ENCODE measurements around the gene CCDC192.

CCDC192 gene

DNA sequence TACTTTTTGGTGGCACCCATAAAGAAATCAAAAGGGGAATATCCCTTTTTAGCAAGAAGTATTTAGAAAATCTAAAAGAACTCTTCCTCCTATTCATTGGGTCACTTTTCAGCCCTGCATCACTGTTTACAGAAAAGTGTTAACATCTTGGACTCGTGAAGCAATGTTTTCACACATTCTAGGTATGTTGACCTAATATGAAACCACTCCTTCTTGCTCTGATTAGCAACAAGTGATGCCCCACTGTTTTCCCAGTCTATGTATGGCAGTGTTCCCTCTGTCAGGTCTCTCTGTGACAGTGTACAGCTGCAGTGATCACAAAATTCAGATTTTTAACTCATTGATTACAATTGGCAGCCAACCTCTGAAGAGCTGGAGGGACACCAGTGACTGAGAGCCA lies 232.2 kb downstream of the CCDC192 start:
- H3K27ac ChIP-seq, result peak overlapping the region; percentile 40
- TF ChIP-seq ZFX (IDR thresholded peaks at IDR 0.05), result no peak
- TF ChIP-seq, protein P1, sequence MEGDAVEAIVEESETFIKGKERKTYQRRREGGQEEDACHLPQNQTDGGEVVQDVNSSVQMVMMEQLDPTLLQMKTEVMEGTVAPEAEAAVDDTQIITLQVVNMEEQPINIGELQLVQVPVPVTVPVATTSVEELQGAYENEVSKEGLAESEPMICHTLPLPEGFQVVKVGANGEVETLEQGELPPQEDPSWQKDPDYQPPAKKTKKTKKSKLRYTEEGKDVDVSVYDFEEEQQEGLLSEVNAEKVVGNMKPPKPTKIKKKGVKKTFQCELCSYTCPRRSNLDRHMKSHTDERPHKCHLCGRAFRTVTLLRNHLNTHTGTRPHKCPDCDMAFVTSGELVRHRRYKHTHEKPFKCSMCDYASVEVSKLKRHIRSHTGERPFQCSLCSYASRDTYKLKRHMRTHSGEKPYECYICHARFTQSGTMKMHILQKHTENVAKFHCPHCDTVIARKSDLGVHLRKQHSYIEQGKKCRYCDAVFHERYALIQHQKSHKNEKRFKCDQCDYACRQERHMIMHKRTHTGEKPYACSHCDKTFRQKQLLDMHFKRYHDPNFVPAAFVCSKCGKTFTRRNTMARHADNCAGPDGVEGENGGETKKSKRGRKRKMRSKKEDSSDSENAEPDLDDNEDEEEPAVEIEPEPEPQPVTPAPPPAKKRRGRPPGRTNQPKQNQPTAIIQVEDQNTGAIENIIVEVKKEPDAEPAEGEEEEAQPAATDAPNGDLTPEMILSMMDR (conservative IDR thresholded peaks at IDR 0.05), result no peak; the same call in 1 of the 2 replicates

DNA sequence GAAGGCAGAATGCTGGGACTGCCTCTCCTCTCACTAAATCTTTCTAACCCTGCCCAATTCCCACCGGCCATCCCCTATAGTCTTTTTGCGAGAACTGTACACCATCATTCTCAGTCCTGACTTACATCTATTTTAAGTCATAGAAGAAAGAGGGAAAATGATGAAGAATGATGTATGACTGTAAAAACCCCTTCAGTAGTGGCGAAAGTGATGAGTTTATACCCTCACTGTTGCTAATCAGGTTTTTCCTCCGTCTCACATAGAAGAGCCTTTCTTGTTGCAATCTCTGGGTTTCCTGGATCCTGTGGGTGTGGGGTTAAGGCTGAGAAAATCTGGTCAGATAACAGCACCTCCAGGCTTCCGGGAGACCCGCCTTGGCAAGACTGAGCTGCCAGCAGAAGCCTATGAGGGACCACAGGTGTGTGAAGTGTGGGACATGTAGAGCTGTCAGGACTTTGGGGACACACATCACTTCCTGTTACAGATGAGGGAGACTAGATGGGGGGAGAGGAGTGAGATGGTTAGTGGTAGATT lies 233.3 kb downstream of the CCDC192 start:
- H3K27ac ChIP-seq, result no peak overlapping the region
- TF ChIP-seq ZFX (IDR thresholded peaks at IDR 0.05), result no peak

DNA sequence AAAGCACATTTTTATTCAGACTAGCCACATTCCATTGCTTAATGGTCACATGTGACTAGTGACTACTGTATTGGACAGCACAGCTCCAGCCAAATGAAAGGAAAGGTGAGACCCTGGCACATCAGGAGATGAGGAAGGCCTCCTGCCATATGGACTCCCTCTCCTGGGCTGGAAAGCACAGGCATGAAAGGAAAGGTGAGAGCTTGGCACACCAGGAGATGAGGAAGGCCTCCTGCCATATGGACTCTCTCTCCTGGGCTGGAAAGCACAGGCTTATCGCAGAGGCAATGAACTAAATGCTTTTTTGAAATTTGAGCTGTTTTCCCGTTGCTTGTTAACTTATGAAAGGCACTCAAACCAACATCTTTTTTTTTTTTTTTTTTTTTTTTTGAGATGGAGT lies 235.6 kb downstream of the CCDC192 start:
- no peak overlapping the region for H3K27ac ChIP-seq
- no peak for TF ChIP-seq ZFX (IDR thresholded peaks at IDR 0.05)
- TF ChIP-seq, protein P1 (conservative IDR thresholded peaks at IDR 0.05), result no peak

DNA sequence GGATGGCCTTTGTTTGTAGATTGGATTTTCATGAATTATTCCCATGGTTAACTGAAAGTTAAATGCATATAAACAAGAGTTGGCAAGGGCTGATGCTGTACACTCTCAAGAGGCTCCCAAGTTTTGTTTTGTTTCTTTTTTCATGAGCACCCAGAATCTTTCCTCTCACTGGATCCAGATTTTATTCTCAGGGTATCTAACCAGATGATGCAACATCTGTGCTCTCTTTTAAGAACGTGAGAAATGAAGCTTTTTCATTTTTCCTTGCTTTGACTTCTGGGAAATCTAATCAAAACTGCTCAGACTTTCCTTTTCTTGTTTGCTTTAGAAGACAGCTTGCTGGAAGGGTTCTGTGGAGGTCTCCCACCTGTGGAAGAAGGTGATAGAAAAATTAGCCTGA lies 237.7 kb downstream of the CCDC192 start:
- TF ChIP-seq, protein P1 (conservative IDR thresholded peaks at IDR 0.05), result no peak
- H3K27ac ChIP-seq, result no peak overlapping the region

DNA sequence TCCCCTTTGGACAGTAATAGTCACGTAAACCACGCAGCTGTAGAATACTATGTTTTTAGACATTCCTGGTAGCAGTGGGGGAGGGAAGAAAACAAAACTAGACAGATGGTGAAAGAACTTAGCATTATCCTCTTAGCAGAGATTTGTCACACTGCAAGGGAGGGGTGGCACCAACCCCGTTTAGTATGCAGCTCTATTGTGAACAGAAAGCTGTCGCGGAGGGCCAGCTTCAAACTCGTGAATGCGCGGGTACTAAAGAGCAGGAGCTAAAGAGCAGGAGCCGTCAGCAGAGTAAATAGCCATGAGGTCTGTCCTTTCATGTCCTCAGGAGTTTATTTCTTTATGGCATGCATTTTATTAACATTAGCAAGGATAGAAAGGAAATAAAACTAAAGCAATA lies 238.5 kb downstream of the CCDC192 start:
- TF ChIP-seq, protein P1 (conservative IDR thresholded peaks at IDR 0.05), result no peak
- no peak for TF ChIP-seq ZFX (IDR thresholded peaks at IDR 0.05)
- no peak overlapping the region for H3K27ac ChIP-seq

DNA sequence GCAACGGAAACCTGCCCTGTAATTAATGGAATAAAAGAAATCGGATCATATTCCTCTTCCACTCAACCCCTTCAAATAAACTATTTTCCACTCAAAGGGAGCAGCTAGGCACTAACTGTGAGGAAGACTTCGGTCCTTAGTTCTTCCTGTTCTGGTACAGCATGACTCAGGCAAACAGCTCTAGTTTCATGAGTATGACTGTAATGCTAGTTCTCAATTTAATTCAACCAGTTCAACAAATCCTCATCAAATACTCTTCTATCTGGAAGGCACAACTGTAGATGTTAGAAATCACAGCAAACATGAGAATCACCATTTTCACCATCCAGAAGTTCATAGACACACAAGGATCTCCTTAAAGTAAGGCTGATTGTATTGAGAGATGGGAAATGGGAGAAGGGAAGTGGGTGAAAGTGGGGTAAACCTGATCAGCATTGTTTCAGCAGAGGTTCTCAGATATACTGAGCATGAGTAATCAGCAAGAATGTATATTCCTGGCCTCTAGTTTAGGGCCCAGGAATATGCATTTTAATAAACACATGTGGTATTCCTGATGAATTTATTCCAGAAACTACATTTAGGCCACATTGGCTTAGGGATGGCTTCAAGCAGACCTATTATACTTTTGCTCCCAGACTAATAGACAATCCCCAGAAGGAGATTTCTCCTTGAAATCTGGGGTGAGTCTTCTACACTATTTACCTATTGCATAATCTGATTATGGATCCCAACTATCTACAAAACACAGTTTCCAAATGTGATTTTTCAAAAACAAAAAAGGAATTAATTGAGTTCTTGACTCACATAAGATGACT lies 239.3 kb downstream of the CCDC192 start:
- TF ChIP-seq, protein P1 (conservative IDR thresholded peaks at IDR 0.05), result no peak
- no peak for TF ChIP-seq ZFX (IDR thresholded peaks at IDR 0.05)
- H3K27ac ChIP-seq, result no peak overlapping the region

DNA sequence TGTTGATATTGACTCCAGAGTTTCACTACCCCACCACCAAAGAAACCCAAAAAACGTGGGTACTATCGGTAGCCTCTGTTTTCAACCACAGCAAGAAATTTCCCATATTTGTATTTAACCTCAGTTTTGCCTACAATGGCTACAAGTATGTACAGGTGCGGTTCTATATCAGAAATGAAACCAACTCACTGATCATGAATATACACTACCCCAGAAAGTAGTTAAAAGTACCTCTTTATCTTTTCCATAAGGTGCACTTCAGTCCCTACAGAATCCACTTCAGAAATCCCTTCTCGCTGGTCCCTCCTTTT lies 239.8 kb downstream of the CCDC192 start:
- H3K27ac ChIP-seq, result no peak overlapping the region

More for the DNA sequence above, 239.8 kb downstream of the CCDC192 start:
- no peak for TF ChIP-seq ZFX (IDR thresholded peaks at IDR 0.05)
- TF ChIP-seq, protein P1 (conservative IDR thresholded peaks at IDR 0.05), result no peak
